NCI-H1105 (cell line): ENCODE data around the gene FMNL1.

Source experiments
- DNase-seq: peaks from one replicate; lab custom pipeline; 2025; lab: John Stamatoyannopoulos, UW

Gene FMNL1

DNA sequence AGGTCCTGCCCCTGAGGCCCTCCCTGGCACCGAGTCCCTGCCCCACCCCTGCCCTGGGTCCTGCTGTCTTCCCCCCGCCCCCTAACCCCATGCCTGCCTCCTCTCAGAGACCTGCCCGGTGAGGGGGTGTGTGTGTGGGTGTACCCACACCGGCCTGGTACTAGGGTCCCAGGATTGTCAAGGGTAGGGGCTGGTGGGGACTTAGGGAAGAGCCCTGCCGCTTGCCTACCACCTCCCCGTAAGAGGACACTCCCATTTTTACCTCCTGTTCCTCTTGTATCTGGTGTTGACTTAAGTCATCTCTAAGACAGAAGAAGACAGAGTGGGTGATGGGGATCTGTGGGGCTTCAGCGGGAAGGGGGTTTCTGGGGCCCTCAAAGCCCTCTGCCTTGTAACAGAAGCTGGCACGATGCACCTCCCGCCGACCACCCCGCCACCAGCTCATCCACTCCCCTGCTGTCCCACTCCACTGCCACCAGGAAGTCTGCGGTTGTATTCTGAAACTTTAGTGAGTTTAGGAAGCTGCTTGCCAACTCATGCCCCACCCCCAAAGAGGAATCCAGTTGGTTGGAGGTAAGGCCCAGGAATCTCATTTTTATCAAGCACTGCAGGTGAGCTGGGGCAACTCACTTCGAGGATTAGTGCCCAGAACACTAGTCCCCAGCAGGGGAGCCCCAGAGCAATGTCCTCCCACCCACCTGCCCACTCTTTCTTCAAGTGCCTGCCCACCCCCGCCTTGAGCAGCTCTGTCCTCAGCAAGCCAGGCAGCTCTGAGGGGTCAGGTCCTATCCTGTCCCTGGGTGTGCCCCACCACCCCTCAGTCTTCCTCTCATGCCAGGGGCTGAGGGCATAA is 34.7 kb downstream of the FMNL1 start:
- DNase-seq, result no peak

DNA sequence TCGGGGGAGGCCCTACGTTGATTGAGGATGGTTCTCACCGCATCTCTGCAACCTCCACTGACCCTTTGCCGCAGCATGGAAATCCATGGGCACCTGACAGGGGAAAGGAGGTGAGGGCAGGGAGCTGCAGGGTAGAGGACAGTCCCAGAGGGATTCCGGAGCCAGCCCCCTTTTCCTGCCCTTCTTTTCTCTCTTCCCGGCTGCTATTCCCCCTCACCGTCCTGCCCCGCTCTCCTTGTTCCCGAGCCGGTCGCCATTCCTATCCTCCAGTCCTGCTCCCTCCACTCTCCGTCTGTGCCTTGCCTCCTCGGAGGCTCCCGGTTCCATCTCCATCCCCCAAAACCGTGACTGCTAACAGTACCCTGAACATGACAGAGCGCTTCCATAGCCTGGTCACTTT is 35.4 kb downstream of the FMNL1 start:
- DNase-seq, result no peak

DNA sequence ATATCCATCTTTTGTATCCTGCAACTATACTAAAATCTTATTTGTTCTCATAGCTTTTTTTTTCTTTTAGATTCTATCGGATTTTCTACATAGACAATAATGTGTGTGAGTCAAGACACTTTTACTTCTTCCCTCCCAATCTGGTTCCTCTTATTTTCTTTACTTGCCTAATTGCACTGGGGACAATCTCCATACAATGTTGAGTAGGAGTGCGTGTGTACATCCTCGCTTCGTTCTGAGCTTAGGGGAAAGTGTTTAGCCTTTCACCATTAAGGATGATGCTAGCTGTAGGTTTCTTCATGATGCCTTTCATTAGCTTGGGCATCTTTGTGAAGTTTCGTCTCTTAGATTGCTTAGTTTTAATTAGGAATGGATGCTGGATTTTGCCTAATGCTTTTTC is 37.3 kb downstream of the FMNL1 start:
- DNase-seq, result no peak

DNA sequence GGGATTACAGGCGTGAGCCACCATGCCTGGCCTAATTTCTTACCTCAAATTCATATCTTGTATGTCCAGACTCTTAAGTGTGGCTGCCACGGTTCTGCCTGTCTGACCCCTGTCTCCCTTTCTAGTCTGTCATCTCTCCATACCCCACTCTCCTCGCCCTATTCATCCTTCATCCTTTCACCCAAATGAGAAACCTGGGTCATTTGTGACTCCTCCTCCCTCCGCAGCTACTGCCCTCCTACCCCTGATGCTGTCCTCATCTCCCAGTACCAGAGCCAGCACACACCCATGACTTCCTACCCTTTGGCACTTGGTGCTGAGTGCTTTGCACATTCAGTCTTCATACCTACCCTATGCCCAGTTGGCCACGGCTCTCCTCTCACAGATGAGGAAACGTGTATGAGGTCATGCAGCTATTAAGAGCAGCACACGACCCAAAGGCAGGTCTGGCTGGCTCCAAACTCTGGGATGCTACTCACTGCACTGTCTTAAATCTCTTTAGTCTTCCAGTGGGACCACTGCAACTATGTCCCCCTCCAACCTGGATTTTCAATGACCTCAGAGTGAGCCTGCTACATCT is 38.6 kb downstream of the FMNL1 start:
- no peak for DNase-seq

DNA sequence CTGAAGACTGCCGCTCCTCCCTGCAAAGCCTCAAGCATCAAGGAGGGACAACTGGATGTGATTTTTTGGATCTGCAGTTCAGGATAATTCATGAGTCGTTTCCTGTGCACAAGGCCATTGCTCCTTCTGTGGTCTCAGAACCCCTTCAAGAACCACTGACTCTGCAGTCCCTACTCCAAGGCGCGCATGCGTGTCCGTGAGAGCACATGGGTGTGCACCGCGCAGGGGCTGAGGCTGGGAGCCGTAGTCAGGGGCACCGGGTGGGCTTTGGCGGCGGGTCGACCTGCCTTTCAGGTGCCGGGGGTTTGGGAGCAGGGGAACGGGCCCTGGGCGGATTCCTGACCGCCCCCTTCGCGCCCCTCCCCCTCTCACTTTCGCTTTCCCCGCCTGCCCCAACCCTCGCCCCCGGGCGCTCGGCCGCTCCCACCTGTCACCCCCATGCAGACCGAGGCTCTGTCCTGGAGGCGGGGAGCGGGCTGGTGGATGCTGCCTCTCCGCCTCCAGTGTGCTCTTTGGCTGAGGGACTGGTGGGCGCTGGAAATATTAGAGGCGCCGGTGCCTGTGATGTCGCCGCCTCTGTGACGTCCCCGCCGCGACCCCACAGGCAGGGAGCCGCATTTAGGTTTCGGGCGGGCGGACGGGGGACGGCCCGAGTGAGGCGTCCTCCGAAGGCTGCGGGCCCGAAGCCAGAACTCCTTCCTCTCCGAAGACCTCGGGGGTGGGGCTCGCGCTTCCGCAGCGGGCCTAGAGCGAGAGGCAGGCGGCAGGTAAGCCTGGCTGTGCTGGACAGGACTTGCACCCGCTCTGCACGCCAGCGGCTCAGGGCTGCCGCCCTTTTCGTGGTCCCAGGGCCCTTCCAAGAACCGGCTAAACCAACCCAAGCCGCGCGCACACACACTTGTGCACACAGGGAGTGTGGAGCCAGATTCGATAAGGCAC is 40.2 kb downstream of the FMNL1 start, which contains the start of gene SPATA32:
Gene SPATA32 (minus strand): TSS at position 518 of the 939 bp plus-strand sequence. CDS start 78 bp downstream, at position 440.
- DNase-seq, result no peak

DNA sequence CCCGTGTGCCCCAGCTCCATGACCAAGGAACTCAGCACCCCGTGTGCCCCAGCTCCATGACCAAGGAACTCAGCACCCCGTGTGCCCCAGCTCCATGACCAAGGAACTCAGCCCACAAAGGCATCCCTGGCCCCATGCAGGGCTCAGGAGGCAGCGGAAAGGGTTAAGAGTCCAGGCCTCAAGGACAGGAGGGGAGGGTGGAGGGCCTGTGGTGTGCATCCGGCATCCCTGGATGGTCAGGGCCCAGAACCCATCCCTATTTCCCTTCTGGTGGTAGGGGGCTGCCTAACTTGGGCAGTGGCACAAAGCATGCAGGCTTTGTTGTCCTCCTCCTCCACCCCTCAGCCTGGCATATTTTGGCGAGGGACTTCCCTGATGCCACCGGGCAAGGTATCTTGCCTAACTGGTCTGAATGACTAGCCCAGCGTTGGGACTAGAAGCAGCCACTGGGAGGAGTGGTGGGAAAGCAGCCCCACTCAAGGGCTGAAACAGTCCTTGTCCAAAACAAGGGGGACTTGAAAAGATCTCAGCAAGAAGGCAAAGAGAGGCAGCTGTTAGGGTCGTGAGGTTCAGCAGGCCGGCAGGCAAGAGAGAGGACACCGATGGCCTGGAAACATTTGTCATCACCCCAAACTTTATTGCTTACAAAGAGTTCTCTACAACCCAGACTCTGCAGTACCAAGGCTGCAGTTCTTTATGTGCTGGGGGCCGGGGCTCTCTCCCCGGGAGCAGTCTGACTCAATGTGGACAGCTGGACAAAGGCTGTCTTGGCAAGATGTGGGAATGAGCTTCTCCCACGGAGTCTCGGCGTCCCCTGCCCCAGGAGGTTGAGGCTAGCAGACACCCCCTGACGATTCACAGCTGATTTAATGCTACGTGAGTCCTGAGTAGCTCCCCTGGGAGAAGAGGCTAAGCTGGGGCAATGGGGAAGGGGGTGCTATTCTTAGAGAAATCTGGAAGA is 41.1 kb downstream of the FMNL1 start:
- DNase-seq, result no peak

DNA sequence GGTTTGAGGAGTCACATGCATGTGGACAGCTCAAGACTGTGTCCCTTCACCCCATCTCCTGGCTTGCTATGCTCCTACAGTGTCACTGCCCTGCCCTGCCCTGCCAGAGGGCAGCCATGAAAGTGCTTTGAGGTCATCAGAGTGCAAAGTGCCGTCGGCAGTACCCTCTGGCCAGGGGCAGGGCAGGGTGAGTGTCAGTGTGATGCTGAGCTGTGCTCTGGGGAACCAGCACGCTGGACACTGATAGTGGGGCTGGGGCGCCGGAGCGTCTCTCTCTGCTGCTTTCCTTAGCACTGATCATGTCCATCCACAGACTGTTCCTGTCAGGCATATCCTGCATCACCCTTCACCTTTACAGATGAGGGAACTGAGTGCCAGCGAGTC is 41.8 kb downstream of the FMNL1 start:
- DNase-seq, result no peak

DNA sequence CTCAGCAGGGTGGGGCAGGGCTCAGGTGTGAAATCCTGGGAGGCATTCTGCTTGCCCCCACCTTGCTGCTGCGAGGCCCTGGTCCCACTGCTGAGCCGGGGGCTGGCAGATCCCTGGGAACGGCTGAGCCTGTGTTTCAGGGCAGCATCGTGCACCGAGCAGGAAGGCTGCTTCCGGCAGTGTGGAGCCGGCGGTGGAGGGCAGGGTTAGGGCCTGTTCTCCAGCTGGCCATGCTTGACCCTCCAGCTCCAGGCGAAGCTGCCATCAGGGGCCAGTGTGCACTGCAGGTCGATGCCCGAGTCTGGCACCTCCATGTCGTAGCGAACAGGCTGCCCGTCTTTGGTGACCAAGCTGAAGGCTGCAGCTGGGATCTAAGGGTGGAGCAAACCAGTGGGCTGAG is 42.7 kb downstream of the FMNL1 start:
- no peak for DNase-seq

DNA sequence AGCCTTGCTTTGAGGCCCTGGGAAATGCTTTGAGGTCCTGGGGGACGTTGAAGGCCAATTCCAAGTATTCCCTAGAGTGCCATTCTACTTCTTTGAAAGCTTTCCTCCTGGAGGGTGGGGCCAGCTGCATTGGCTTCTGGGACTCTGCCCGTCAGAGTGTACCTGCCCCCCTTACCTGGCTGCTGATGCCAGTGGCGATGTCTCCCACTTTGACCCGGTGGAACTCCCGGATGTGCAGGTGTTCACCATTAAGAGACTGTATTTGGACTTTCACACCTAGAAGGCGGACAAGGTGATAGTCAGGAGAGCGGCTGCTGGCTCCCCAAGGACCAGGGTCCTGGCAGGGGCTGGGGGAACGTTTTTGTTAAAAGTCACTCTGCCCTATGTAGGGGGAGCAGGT is 43.3 kb downstream of the FMNL1 start:
- DNase-seq, result no peak

DNA sequence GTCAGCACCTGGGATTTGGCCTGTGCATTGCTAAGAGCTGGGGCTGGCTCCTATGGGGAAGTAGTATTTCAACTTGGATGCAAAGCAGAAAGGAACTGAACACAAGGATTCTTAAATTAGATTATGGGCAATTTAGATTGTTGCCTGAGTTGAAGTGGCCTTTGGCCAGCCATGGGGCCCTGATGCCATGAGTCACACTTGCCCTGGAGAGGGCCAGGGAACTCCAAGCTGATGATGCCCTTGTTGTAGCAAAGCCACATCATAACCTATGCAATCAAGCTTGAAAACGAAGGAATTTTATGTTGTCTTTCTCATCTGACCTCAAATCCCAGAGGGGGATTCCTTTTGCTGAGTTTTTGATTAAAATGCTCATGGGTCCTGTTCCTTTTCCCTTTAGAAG is 44.1 kb downstream of the FMNL1 start:
- no peak for DNase-seq

DNA sequence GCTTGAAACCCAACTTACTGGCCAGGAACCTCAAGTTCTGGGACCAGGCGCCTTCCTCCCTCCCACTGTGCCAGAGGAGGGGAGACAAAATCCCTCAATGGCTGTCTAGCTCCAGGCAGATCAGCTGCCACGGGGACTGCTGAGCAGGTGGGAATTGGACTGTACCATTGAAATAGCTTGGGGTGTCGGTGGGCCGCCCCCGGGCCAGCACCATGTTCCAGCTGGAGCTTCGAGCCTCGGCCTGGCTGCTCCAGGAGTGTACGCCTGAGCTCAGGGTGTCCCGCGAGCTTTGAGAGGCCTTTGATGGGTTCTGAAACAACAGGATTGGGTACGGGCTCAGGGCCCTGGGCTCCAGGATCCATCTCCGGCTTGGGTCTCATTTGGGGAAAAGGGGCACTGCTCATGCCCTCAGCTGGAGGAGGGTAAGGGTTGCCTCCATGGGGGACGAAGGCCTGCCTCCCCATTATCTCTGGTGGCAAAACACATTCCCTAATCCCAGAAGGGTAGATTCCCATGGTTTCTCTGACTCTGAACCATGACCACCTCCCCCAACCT is 44.8 kb downstream of the FMNL1 start:
- DNase-seq, result no peak

DNA sequence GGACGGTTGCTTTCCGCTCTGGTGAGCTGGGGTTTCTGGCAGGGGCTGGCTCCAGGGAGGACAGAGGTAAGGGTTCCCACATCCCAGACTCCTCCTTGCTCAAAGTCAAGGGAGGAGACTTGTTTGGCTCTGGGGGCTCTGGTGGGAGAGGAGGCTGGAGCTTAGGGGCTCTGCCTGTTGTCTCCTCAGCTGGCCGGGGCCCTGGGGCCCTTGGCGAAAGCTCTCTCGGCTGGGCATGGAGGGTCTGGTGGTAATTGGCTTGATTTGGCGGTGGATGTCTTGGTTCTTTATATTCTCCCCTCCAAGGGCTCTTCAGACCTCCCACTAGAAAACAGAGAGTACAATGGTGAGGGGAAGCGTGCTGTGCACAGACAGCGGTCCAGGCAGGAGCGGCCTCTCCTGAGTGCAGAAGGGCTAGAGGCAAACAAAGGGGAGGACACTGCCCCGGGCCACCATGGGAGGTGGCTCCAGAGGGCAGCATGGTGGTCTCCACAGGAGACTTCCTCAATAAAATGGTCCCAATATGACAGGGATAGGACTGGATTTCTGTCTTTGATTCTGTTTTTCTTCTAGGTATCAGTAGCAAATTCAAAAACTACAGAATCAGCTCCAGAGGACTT is 45.9 kb downstream of the FMNL1 start:
- DNase-seq, result no peak

DNA sequence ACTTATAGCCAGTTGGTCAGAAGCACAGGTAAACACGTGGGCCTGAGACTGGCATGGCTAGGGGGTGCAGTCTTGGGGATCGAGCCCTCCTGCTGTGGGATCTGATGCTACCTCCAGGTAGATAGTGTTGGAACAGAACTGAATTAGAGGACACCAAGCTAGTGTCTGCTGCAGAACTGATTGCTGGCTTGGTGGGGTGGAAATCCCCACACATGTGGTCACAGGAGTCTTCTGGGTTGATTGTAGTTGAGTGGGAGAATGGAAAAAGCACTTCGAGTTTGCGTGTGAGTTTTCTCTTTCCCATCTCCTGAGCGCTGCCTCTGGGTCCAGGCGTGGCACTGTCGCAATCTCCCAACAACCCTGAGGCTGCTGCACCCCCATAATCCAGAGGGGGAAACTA is 48.2 kb downstream of the FMNL1 start:
- no peak for DNase-seq

DNA sequence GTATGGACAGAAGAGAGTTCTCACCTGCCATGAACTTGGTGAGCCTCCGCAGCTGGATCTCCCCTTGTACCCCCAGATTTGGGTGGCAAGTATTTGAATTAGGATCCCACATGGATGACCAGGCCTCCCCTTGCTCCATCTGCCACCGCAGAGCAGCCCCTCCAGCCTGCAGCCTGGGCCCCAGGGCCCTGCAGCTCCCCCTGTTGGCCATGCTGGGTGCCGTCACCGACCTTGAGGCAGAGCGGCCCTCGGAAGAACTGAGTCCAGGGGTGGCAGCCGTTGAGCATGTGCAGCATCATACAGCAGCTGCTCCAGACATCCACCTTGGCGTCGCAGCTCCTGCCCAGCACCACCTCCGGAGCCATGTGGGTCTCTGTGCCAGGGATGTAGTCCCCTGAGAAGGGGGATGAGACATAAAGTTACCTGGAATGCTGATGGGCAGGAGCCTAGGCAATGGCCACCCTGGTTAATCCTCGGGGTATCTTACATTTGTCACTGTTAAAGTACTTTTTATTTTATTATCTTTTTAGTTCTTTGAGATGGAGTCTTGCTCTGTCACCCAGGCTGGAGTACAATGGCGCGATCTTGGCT is 49.2 kb downstream of the FMNL1 start:
- no peak for DNase-seq

DNA sequence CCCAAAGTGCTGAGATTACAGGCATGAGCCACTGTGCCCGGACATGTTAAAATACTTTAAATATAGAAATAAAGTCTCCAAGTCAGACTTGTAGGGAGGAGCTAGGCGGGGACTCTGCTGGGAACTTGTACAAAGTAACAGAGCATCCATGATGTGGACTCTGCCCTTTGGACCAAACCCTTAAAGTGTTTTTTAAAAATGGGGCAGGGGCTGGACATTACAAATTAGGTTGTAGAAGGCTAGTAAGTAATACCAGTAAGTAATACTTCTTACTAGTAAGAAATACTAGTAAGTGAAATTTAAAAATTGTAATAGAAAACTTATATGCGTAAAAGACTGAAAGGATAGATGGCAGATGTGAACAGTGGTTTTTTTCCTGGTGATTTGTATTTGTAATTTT is 49.9 kb downstream of the FMNL1 start:
- no peak for DNase-seq

DNA sequence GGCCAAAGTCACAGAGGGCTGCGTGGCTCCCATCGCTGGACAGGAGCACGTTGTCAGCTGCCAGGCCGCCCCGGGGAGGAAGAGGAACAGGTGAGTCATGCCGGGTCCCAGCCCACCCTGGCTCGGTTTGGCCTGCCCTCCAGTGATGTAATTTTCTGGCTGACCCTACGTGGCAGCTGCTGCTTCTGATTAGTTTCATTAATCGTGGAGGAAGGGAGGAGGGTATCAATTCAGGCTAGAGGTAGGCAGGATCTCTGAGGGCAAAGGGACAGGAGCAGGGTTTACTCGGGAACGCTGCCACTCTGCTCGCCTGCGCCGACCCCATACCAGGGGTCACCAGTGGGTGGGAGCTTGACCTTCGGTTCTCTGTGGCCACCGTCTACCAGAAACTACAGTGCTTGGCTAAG is 51.9 kb downstream of the FMNL1 start:
- no peak for DNase-seq

DNA sequence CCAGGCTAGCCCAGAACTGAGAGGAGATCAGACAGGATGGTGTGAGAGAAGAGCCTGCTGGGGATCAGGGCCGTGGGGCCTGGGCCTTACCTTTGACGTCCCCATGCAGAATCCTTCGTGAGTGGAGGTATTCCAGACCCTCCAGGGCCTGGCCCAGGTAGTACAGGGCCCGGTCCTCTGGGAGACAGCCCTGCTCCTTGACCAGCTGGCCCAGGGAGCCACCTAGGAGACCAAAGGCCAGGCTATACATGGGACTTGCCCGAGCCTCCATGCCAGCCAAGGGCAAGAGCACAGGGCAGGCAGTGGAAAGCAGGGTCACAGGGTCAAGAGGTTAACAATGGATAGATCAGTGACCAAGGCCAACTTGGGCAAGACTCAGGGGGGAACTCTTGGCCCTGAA is 52.3 kb downstream of the FMNL1 start:
- no peak for DNase-seq

DNA sequence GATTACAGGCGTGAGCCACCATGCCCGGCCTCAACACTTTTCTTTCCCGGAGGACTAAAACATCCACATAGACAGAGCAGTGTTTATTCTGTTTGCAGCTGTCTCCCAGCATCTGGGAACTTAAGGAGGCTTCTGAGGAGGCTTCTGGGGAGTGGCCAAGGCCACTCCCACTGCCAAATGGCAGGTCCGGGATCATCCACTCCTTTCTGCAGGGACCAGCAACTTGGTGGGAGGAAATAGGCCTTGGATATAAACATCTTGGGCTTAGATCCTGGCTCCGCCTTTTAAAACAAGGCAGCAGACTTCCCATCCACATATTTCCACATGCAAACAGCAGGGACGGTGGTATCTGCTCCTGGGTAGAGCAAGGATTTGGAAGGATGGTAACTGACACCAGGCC is 54.3 kb downstream of the FMNL1 start:
- no peak for DNase-seq

DNA sequence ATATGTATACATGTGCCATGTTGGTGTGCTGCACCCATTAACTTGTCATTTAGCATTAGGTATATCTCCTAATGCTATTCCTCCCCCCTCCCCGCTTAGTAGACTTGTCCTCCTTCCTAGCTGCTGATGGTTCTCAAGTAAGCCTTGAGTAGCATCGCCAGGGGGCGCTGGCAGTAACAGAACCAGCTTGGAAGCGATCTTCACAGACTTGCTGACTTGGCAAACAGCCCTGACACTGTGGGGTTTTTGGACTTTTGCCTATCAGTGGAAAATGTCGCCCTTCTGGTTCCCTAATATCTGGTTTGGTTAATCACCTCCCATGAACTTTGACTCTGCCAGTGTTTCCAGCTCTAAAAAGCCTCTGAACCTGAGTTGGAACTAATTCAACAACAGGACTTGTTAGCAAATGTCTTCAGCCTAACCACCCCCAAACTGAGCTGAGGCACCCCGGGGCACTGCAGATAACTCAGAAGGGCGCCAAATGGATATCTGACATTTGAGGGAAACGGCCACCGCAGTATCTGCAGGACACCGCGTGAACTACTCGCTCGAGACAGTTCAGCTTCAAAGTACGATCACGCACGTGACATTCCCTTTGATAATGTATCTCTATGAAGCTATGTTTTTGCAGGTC is 55.6 kb downstream of the FMNL1 start:
- peak; percentile 83 for DNase-seq

DNA sequence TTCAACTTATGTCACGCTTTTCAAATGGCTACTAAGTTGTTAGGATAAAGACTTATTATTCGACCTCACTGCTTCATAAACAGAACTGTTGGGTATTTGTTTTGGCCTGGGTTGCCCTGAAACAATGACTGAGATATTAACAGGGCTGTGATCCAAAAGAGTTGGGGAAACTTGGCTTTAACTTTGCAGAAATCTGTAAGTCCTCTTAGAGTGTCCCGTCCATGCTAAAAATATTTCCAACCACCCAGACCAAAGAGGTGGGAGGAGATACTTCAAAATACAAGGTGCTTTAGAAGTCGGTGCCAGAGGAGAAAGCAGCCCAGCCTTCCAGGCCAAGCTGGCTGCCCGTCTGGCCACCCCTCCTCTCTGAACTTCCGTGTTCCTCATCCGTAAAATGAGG is 56.3 kb downstream of the FMNL1 start:
- no peak for DNase-seq
